ENCODE data around the gene PLXDC2.

Gene PLXDC2

DNA sequence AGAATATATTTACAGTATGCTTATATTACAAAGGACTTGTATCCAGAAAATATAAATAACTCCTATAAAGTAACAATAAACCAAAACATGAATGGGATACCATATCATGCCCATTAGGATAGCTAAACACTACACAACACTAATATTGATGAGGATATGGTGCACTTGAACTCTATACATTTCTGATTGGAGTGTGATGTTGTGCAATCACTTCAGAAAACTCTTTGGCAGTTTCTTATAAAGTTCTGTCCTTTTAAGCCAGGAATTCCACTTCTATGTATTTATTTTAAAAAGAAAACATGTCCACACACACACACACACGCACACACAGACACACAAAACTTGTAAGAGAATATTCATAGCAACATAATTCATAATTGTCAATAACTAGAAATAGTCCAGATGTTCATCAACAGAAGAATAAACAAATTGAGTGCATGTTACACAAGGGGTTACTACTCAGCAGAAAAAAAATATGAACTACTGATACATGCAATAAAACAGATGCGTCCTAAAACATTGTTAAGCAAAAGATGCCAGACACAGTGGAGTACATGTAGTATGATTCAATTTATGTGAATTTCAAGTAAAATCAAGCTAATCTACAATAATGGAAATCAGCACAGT lies 416.0 kb downstream of the PLXDC2 start:
- DNase-seq = no peak

DNA sequence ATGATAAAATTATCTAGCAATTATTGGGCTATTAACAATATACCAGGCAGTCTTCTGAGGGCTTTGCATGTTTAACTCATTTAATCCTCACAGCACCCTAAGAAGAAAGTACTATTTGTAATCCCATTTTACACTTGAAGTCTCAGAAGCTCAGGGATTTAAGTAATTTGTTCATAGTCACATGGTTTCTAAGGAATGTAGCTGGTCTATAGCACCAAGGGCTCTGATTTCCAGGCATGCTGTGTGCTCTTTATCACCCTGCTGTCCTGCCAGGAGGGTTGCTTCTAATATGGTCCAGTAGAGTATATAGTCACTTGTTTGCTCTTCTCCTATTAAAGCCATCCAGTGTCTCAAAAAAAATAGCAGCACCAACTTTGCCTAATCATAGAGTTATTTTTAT lies 417.2 kb downstream of the PLXDC2 start:
- DNase-seq = no peak

- DNase-seq = no peak
Observed at GRCh38 chr10:20234579-20234978, 418.3 kb downstream of the PLXDC2 start.

DNA sequence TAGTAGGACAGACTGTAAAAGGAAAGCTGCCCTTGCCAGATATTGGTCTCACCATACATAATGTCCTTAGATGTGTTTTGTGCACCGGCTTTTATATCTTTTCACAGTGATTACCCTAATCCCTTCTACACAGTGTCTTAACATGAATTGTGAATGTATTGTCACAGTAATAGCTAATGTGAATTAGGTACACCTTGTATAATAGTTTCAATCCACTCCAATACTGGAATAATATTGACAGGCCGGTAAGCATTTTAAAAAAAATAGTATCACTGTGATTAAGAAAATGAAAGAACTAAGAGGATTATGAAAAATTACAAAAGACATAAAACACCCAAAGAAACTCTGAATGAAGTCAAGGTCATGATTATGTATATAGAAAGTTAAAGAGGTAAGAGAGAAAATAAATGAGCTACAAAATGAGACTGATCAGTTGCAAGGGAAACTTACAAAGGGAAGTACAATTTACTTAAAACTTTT lies 420.9 kb downstream of the PLXDC2 start:
- no peak for DNase-seq

- DNase-seq = no peak
Observed at GRCh38 chr10:20237586-20237985, 421.4 kb downstream of the PLXDC2 start.

DNA sequence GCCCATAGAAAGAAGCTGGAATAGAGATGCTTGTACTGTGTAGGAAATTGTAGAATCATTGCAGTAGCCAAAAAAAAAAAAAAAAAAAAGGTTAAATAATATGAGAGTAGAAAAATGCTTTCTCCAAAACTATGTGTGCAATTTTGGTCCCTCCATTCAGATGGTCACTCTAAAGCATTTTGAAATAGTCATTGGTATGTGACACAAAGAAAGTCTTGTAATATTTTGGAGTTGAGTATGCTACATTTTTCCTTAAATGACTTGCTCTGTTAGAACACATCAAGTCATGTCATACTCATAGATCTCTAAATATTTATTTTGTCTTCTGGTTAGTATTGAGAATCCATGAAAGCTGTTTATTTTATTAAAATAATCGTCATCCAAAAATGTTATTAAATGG lies 424.4 kb downstream of the PLXDC2 start:
- no peak for DNase-seq

DNA sequence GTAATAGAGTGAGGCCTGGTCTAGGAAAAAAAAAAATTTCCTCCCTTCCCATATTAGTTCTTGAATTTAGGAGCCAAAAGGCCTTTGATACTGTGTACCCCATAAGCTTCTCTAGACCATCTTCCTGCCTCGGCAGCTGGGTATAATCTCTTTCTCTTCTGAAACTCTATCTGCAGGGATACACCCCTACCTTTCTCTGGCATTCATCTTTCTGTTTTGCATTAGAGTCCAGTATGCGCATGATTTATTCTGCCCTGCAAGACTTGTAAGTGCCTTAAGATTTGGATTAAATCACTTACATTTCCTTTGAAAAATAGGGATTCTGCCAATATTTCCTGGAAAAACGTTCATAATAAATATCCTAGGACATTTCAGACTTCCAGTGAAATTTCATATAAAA lies 431.2 kb downstream of the PLXDC2 start:
- no peak for DNase-seq

DNA sequence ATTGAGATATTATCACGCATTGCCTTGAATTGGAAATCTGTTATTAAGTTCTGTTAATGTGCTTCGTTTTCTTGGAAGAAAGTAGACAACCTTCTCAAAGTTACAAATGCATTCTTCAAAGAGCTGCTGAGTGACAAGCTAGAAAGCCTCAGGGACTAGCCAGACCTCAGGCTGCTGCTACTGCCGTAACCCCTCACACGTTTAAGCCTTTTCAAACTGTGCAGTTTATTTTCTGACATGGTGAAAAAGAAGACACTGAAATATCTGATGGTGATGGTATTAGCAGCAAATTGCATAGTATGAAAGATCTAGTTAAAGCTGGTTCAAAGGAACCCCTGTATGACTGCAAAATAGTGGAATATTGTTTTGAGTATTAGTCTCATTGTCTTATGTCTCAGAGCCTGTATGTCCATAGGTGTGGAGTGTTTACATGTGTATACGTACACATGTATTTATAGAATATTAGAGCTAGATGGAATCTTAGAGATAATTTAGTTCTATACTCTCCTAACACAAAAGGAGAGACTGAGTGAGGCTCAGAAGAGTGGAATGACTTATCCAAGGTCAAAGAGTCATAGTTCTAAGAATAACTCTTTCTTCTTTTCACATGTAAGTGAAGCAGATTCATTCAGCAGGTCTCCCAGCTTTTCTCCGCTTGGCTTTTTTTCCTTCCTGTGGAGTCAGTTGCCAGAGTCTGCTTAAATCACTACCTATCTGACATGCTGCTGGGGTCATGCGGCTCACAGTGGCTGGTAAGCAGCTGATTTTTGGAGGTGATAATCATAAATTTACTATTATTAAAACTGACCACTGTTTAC lies 431.9 kb downstream of the PLXDC2 start:
- DNase-seq = no peak

DNA sequence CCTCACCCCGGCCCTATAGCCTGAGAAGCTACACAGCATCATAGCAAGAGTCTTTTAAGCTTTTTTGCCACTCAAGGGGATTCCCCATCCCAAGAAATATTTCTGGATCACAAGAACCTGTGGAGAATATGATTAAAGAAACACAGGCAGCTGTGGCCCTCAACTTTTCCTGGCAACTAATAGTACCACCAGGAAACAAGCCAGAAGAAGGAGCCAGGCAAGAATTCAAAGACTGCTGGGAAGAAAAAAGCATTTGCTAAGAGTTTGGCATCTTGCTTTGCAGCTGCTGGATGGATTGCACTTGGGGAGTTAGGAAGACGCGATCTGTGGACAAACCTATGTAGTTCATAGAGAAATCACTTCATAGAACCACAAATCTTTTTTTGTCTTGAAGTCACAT lies 437.8 kb downstream of the PLXDC2 start:
- DNase-seq = no peak

DNA sequence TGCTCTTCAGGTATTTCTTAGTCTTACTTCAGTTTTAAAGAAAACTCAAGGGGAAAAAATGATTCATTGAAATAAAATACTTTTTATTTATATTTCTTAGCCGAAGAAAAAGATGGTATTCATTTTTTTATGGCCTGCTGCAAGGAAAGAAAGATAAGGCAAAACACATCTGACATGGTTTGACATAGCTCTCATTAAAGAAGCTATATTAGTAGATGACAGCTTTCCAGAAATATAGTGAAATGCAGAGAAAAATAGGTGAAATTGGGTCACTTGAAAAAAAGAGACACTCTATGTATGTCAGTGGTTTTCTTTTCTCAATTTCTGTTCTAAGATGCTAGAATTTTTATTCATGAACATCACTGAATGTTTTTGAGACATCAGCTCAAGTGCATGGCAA lies 438.3 kb downstream of the PLXDC2 start:
- DNase-seq = no peak

GRCh38 chr10:20256969-20257368 lies 440.7 kb downstream of the PLXDC2 start:
- DNase-seq = no peak

DNA sequence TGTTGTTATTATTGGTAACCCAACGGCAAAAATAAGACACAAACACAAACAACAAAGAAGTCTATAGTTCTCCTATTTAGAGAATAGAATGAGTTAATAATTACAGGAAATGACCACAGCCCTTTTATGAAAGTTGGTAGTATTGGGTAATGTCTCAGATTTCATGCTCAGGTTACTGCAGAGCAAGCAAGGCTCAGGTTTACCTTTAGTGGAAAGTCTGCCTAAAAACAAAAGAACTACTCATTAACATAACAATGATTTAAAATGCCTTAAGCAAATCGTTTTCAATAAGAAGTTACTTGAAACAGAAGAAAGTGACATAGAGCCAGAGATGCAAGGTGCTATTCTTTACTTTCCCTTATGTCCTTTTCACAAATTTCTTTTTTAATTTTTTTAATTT lies 441.2 kb downstream of the PLXDC2 start:
- DNase-seq = no peak

DNA sequence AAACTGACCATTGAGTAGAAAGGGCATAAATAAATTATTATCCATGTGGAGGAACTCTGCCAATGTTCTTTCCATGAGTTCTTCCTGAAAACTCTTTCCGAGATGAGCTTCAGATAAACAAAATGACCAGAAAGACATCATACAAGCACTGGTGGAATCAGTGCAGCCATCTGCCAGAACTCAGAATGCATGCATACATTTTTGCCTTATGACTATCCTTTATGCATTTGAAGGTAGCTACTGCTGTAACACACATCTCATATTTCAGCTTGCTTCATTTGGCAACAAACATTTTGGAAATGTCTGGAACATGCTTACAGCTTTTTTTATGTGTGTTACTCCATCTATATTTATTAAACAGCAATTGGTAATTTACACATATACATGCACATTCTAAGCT lies 448.9 kb downstream of the PLXDC2 start:
- no peak for DNase-seq

- DNase-seq = no peak
Observed at GRCh38 chr10:20267734-20268133, 451.5 kb downstream of the PLXDC2 start.

GRCh38 chr10:20271490-20271889 lies 455.3 kb downstream of the PLXDC2 start:
- no peak for DNase-seq

- no peak for DNase-seq
Observed at GRCh38 chr10:20272608-20273007, 456.4 kb downstream of the PLXDC2 start.

- DNase-seq = no peak
Observed at GRCh38 chr10:20274571-20274970, 458.3 kb downstream of the PLXDC2 start.

GRCh38 chr10:20276127-20276979 lies 460.1 kb downstream of the PLXDC2 start:
- DNase-seq = no peak

DNA sequence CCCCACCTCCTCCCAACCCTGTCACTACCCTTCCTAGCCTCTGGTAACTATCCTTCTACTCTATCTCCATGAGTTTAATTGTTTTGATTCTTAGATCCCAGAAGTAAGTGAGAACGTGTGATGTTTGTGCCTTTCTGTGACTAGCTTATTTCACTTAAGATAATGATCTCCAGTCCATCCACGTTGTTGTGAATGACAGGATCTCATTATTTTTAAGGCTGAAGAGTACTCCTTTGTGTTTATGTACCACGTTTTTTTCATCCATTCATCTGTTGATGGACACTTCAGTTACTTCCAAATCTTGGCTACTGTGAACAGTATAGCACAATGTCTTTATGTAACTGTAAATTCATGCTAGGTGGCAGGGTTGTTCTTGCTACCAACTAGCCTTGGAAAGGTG lies 461.6 kb downstream of the PLXDC2 start:
- no peak for DNase-seq

GRCh38 chr10:20281579-20281978 lies 465.3 kb downstream of the PLXDC2 start:
- DNase-seq = no peak

GRCh38 chr10:20287586-20287985 lies 471.4 kb downstream of the PLXDC2 start:
- DNase-seq = peak; percentile 22 to 47

DNA sequence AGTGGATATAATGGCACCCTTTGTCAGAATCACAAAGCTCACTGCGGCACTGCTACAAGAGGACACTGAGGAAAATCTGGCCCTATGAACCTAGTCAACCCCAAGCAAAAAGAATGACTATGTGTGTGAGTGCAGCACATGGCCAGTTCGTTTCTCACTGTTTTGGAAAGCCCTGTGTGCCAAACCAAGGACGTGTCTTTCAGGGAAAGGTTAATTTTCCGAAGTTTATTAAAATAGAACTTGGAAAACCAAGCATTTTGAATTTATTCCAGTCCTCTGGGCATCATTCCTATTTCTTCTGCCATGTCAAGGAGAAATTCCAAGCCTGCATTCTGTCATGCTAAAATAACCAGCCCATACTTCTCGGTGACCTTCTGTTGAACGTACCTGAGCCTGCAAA lies 471.8 kb downstream of the PLXDC2 start:
- DNase-seq = no peak

DNA sequence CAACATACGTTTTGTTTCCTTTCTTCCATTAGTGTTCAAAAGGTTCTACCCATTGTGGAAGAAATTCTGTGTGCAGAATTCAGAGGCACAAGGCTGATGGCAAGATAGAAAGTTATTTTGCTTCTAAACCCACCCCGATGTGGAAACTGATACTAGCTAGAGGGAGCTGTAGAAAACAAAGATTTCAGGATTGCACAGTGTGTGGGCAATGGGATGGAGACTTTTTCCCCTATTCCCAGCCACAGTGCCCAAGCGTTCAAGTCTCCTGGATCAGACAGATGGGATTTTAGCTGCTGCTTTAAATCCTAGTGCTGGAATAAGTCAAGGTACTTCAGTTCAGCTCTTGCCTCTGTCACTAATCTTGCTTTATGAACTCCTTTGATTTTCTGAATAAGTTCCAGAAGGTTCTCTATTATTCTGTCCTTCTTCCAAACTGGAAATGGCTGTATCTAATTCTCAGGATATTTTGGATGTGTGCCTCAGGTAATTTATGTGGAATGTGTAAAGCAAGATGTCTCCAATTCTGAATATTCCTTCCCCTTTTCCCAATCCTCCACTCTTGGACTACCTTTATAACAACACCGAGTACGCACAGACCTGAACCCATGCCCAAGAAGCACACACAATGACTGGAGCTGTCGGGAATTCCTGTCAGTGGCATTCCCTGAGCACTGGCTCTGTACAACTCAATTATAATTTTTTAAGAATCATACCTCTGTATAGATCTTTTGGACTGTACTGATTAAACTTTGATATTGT lies 473.0 kb downstream of the PLXDC2 start:
- DNase-seq = no peak
